Measurements from ENCODE around the gene RAD21L1.

Gene RAD21L1

DNA sequence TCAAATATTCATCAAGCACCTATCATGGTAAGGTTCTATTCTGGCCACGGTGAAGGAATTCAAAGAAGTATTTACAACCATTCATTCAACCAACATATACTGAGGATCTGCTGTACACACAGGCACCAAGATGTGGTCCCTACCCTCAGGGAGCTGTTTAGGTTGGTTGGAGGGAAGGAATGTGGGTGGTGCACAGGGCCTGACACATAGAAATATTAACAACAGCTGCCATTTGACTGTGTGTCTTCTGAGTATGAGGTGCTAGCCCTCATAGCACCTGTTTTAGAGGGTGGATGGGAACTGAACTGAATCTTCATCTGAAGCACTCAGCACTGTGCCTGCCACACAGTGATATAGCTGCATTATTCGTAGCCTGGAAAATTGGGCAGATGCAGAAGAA, 47.5 kb downstream of the RAD21L1 start:
- no peak overlapping the region for H3K4me3 ChIP-seq (ENCODE audit: low read depth, low read length)
- TF ChIP-seq, protein P1, sequence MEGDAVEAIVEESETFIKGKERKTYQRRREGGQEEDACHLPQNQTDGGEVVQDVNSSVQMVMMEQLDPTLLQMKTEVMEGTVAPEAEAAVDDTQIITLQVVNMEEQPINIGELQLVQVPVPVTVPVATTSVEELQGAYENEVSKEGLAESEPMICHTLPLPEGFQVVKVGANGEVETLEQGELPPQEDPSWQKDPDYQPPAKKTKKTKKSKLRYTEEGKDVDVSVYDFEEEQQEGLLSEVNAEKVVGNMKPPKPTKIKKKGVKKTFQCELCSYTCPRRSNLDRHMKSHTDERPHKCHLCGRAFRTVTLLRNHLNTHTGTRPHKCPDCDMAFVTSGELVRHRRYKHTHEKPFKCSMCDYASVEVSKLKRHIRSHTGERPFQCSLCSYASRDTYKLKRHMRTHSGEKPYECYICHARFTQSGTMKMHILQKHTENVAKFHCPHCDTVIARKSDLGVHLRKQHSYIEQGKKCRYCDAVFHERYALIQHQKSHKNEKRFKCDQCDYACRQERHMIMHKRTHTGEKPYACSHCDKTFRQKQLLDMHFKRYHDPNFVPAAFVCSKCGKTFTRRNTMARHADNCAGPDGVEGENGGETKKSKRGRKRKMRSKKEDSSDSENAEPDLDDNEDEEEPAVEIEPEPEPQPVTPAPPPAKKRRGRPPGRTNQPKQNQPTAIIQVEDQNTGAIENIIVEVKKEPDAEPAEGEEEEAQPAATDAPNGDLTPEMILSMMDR (IDR thresholded peaks at IDR 0.05; ENCODE audit: low read depth, low read length): no peak

DNA sequence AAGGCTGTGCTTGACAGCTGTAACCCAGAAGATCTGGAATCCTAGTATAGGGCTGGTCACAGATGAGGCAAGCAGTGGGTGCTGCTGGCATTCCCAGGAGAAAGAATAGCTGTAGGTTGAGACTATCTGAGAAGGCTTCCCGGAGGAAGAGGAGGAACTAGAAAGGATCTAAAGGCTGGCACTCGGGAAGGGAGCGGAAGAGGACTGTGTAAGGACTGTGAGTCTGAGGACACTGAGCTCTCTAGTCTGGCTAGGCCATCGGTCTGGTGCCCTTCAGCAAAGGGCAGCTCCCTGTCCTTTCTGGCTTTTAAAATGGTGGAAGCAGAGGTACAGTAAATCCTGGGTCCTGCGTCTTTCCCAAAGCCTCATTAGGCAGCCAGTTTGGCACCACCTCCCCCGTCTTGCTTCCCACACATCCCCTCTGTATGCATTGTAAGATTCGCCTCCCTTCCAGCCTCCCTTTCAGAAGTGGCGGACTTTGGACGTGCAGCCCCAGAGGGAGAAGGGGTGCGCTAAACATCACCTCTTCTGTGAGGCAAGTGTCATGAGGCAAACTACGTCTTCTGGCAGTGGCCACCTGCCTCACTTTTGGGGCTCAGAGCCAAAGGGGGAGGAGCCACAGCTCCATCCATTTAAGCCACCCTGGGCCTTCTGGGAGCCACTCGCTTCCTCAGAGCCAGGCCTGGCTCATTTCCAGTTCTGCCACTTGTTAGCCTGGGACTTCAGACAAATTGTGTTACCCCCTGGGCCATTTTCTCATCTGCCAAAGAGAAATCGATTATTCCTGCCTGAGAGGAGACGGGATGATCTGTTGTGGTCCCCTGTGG, 48.9 kb downstream of the RAD21L1 start:
- TF ChIP-seq, protein P1 (IDR thresholded peaks at IDR 0.05; ENCODE audit: low read depth, low read length): no peak
- no peak overlapping the region for H3K4me3 ChIP-seq (ENCODE audit: low read depth, low read length)

DNA sequence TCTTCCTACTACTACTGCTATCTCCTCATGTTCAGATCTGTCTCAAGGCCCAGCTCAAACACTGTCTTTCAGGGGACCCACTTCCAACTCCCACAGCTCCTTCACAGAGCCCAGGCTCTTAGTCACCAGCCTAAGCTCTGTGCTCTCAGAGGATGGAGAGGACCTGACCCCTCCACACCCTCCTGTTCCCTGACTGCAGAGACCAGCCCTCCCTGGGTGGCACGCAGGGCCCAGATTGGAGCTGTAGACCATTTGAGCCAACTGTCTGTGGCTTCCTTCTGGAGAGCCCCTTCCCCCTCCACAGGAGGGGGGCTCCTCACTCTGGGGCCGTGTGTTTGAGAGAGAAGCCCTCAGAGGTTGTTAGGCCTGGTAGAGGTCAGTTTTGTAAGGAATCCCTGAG, 50.1 kb downstream of the RAD21L1 start:
- H3K4me3 ChIP-seq (ENCODE audit: low read depth, low read length): no peak overlapping the region
- TF ChIP-seq, protein P1 (IDR thresholded peaks at IDR 0.05; ENCODE audit: low read depth, low read length): no peak

DNA sequence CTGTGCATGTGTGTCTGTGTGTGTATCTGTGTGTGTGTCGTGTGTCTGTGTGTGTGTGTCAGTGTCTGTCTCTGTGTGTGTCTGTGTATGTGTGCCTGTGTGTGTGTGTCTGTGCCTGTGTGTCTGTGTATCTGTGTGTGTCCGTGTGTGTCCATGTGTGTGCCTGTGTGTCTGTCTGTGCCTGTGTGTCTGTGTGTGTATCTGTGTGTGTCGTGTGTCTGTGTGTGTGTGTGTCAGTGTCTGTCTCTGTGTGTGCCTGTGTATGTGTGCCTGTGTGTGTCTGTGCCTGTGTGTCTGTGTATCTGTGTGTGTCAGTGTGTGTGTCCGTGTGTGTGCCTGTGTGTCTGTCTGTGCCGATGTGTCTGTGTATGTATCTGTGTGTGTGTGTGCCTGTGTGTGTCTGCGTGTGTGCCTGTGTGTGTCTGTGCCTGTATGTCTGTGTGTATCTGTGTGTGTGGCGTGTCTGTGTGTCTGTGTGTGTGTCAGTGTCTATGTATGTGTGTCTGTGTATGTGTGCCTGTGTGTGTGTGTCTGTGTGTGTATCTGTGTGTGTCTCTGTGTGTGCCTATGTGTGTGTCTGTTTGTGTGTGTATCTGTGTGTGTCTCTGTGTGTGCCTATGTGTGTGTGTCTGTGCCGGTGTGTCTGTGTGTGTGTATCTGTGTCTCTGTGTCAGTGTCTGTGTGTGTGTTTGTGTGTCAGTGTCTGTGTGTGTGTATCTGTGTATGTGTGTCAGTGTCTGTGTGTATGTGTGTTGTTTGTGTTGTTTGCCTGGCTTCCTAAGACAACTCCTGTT, 51.9 kb downstream of the RAD21L1 start:
- no peak overlapping the region for H3K4me3 ChIP-seq (ENCODE audit: low read depth, low read length)
- TF ChIP-seq, protein P1 (IDR thresholded peaks at IDR 0.05; ENCODE audit: low read depth, low read length): no peak

DNA sequence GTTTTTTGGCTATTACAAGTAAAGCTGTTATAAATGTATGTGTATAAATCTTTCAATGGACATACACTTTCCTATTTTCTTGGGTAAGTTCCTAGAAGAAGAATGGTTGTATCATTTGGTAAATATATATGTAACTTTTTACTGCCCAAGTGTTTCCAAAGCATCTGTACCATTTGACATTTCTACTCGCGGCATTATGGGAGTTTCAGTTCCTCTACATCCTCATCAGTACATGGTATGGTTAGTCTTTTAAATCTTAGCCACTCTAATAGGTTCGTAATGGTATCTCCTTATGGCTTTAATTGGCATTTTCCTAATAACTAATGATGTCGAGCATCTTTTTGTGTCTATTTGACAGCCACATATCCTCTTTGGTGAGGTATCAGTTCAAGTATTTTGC, 53.1 kb downstream of the RAD21L1 start:
- TF ChIP-seq, protein P1 (IDR thresholded peaks at IDR 0.05; ENCODE audit: low read depth, low read length): no peak
- H3K4me3 ChIP-seq (ENCODE audit: low read depth, low read length): no peak overlapping the region

DNA sequence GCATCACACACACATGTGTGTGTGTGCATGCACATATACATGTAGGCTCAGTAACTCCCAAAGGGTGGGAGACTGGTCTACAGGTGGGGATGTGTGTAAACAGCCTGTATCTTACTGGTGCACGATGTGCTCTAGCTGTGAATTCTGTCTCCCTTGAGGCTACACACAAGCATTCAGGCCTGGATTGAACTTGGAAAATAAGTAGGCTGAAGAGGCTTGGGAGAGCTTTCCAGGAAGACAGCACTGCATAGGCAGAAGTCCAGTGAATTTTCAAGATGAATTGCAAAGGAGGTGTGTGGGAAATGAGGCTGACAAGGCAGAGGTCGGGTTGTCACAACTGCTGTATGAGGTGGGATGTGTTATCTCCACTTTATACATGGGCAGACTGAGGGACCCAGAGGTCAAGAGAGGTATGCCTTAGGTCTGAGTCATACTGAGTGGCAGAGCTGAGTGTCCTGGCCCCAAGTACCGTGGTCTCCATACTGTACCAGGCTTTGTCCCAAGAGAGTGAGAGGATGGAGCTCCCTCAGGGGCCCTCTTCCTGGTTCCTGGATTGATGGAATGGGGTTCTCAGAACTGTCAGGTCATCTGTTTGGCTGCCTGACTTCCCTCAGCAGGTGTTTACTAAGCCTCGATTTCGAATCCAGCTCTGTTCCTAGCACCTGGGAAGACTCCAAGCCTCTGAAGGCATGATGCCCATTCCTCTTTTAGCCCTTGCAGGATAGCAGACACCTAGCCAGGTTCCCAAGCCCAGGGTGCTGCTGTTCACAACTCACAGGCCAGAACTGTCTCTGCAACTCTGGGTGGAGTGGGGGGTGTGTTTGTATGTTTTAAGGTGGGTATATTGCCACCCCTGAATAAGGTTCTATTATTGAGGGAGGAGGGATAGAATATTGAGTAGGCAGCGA, 54.6 kb downstream of the RAD21L1 start:
- H3K4me3 ChIP-seq (ENCODE audit: low read depth, low read length): no peak overlapping the region
- TF ChIP-seq, protein P1 (IDR thresholded peaks at IDR 0.05; ENCODE audit: low read depth, low read length): no peak
